PC-3 (cell line): ENCODE results near the gene IWS1.

Experiments used
- EZH2phosphoT487 ChIP-seq: fragments of 300-600 bp; sonication (generic); IDR thresholded peaks from 2 replicates; pipeline ENCODE4 v1.6.1; 2018; ENCODE audit warnings: mild to moderate bottlenecking, antibody characterized with exemption, low read length, borderline replicate concordance
- TF ChIP-seq, protein P1 (sequence below): fragments of 300-600 bp; sonication (generic); conservative IDR thresholded peaks from 2 replicates; pipeline ENCODE4 v1.5.1; 2017; ENCODE audit warnings: antibody characterized with exemption, low read depth, mild to moderate bottlenecking, low read length

DNA sequence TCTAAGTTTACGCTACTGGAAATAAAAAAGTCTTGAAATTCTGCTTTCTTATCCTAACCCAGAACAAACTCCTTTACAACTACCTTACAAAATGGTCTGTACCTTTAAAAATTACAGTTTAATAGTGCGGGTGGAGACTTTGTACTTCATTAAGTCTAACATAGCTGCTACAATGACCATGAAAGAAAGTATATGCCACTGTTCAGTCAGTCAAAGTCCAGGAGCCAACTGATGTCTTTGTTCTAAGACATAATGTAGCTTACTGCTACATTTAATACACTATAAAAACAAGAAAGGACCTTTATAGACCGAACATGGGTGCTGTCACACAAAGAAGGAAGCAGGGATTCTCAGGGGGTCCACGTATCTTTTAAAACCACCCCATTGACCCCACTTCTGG is 36.0 kb downstream of the IWS1 start:
- TF ChIP-seq, protein P1, sequence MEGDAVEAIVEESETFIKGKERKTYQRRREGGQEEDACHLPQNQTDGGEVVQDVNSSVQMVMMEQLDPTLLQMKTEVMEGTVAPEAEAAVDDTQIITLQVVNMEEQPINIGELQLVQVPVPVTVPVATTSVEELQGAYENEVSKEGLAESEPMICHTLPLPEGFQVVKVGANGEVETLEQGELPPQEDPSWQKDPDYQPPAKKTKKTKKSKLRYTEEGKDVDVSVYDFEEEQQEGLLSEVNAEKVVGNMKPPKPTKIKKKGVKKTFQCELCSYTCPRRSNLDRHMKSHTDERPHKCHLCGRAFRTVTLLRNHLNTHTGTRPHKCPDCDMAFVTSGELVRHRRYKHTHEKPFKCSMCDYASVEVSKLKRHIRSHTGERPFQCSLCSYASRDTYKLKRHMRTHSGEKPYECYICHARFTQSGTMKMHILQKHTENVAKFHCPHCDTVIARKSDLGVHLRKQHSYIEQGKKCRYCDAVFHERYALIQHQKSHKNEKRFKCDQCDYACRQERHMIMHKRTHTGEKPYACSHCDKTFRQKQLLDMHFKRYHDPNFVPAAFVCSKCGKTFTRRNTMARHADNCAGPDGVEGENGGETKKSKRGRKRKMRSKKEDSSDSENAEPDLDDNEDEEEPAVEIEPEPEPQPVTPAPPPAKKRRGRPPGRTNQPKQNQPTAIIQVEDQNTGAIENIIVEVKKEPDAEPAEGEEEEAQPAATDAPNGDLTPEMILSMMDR, result no peak
- no peak for TF ChIP-seq EZH2phosphoT487
